Raji (cell line): Measurements from ENCODE around the gene UBE2K.

Experiments
- POLR2A ChIP-seq: IDR thresholded peaks from 2 replicates; pipeline ENCODE4 v1.6.1; 2011; ENCODE audit warnings: low read depth, low read length, control low read depth; ENCODE audit not compliant: insufficient read depth

The UBE2K gene

GRCh38 chr4:39697740-39698423 lies at the start of gene UBE2K:
TSS of gene UBE2K (plus strand) at chr4:39698136. CDS start at chr4:39698328, 192 bp downstream.
- peak; percentile 94 for TF ChIP-seq POLR2A

- TF ChIP-seq POLR2A = no peak
Observed at GRCh38 chr4:39648213-39648612, 49.7 kb upstream of the UBE2K start.

GRCh38 chr4:39648827-39649558 lies 48.9 kb upstream of the UBE2K start:
- TF ChIP-seq POLR2A = no peak

- no peak for TF ChIP-seq POLR2A
Observed at GRCh38 chr4:39649639-39650265, 48.2 kb upstream of the UBE2K start.

GRCh38 chr4:39655211-39655610 lies 42.7 kb upstream of the UBE2K start:
- no peak for TF ChIP-seq POLR2A

GRCh38 chr4:39655876-39656275 lies 42.1 kb upstream of the UBE2K start:
- no peak for TF ChIP-seq POLR2A

- no peak for TF ChIP-seq POLR2A
Observed at GRCh38 chr4:39657465-39657864, 40.5 kb upstream of the UBE2K start.

- no peak for TF ChIP-seq POLR2A
Observed at GRCh38 chr4:39658756-39659155, 39.2 kb upstream of the UBE2K start.

GRCh38 chr4:39660045-39660444 lies 37.9 kb upstream of the UBE2K start:
- TF ChIP-seq POLR2A = no peak

- no peak for TF ChIP-seq POLR2A
Observed at GRCh38 chr4:39660757-39661156, 37.2 kb upstream of the UBE2K start.

GRCh38 chr4:39662683-39663082 lies 35.3 kb upstream of the UBE2K start:
- TF ChIP-seq POLR2A = no peak

- TF ChIP-seq POLR2A = no peak
Observed at GRCh38 chr4:39664828-39665731, 32.9 kb upstream of the UBE2K start.

- TF ChIP-seq POLR2A = no peak
Observed at GRCh38 chr4:39667706-39668105, 30.2 kb upstream of the UBE2K start.

- TF ChIP-seq POLR2A = no peak
Observed at GRCh38 chr4:39668887-39669286, 29.0 kb upstream of the UBE2K start.

- no peak for TF ChIP-seq POLR2A
Observed at GRCh38 chr4:39682138-39682537, 15.8 kb upstream of the UBE2K start.
